WTC11 (cell line): Measurements from ENCODE around the gene BACE2. TPM values are rescaled to one million over a fixed set of nuclear protein-coding genes. Genes with fewer than 3 reads are reported as not detected.

ENCODE experiments used
- ATAC-seq: fragments of 200-7000 bp; cut with Tn5 transposase; 2 replicates; pipeline ENCODE4 v1.10.0; 2021; ENCODE audit warnings: mild to moderate bottlenecking, moderate library complexity
- CTCF ChIA-PET: fragments of 300-600 bp; sonication (Branson Sonifier 250); formaldehyde crosslinking; loops from one replicate; lab custom pipeline; 2021; ENCODE audit warnings: antibody characterized with exemption; lab: Charles Lee
- POLR2A ChIA-PET: fragments of 350-600 bp; sonication (Branson Sonifier 250); formaldehyde crosslinking; loops from one replicate; lab custom pipeline; 2021; ENCODE audit warnings: antibody characterized with exemption; lab: Charles Lee
- DNase-seq: peaks from one replicate; pipeline ENCODE4 v3.0.0; 2021; ENCODE audit warnings: low spot score
- H3K27ac Mint-ChIP-seq: 2 replicates; pipeline ENCODE4 v1.8.0; 2021; ENCODE audit warnings: mixed read lengths
- H3K27me3 Mint-ChIP-seq: 2 replicates; pipeline ENCODE4 v1.8.0; 2021; ENCODE audit warnings: low read depth, mild to moderate bottlenecking, moderate library complexity, mixed read lengths
- H3K36me3 Mint-ChIP-seq: 2 replicates; pipeline ENCODE4 v1.8.0; 2021; ENCODE audit warnings: mixed read lengths
- H3K4me1 Mint-ChIP-seq: 2 replicates; pipeline ENCODE4 v1.8.0; 2022; ENCODE audit warnings: mixed read lengths
- H3K4me3 Mint-ChIP-seq: 2 replicates; pipeline ENCODE4 v1.8.0; 2021; ENCODE audit warnings: mild to moderate bottlenecking, moderate library complexity, mixed read lengths
- H3K9me3 Mint-ChIP-seq: 2 replicates; pipeline ENCODE4 v1.8.0; 2021; ENCODE audit warnings: mixed read lengths
- AR ChIP-seq: fragments of 250-450 bp; sonication (Bioruptor Pico); IDR thresholded peaks from 2 replicates; pipeline ENCODE4 v1.9.0; 2021; ENCODE audit warnings: mild to moderate bottlenecking
- ATF6 ChIP-seq: sonication (generic); formaldehyde crosslinking; IDR thresholded peaks from 2 replicates; pipeline ENCODE4 v1.8.1; 2023; ENCODE audit warnings: mild to moderate bottlenecking, missing genetic modification reagents
- IRF1 ChIP-seq: sonication (generic); formaldehyde crosslinking; IDR thresholded peaks from 2 replicates; pipeline ENCODE4 v1.8.0; 2023; ENCODE audit warnings: missing genetic modification reagents
- NFE2L1 ChIP-seq: sonication (generic); formaldehyde crosslinking; IDR thresholded peaks from 2 replicates; pipeline ENCODE4 v1.8.1; 2023; ENCODE audit warnings: missing genetic modification reagents
- ZBTB43 ChIP-seq: sonication (generic); formaldehyde crosslinking; IDR thresholded peaks from 2 replicates; pipeline ENCODE4 v1.8.1; 2023; ENCODE audit warnings: mild to moderate bottlenecking, missing genetic modification reagents
- ZNF121 ChIP-seq: sonication (generic); formaldehyde crosslinking; IDR thresholded peaks from 2 replicates; pipeline ENCODE4 v1.8.0; 2023; ENCODE audit warnings: missing genetic modification reagents
- ZNF219 ChIP-seq: sonication (generic); formaldehyde crosslinking; IDR thresholded peaks from 2 replicates; pipeline ENCODE4 v1.8.0; 2023; ENCODE audit warnings: missing genetic modification reagents, mild to moderate bottlenecking, borderline replicate concordance
- ZNF396 ChIP-seq: fragments of 250-450 bp; sonication (Bioruptor Pico); IDR thresholded peaks from 2 replicates; pipeline ENCODE4 v1.8.0; 2021; ENCODE audit warnings: mild to moderate bottlenecking, moderate library complexity, borderline replicate concordance
- ZNF416 ChIP-seq: fragments of 250-450 bp; sonication (Bioruptor Pico); IDR thresholded peaks from 2 replicates; pipeline ENCODE4 v1.9.0; 2021; ENCODE audit warnings: mild to moderate bottlenecking, inconsistent platforms
- ZNF423 ChIP-seq: fragments of 250-450 bp; sonication (Bioruptor Pico); IDR thresholded peaks from 2 replicates; pipeline ENCODE4 v2.1.2; 2022; ENCODE audit warnings: mild to moderate bottlenecking, moderate library complexity
- ZSCAN18 ChIP-seq: fragments of 250-450 bp; sonication (Bioruptor Pico); IDR thresholded peaks from 2 replicates; pipeline ENCODE4 v2.1.2; 2022; ENCODE audit warnings: mild to moderate bottlenecking, moderate library complexity
- total RNA-seq: library from RNA; stranded (reverse); gene quantifications from 3 replicates; pipeline ENCODE4 v1.2.3, GENCODE V29; 2021

The BACE2 gene
- total RNA-seq, 1 experiment from 2014 or later = 9.8 TPM

GRCh38 chr21:41143596-41144325, 24.2 kb upstream of the BACE2 start (continued):
- no peak for TF ChIP-seq NFE2L1 (CRISPR knock-in tag)
- no peak for TF ChIP-seq AR (CRISPR knock-in tag)
- no peak for TF ChIP-seq ZNF416 (CRISPR knock-in tag)
- TF ChIP-seq ZSCAN18 (CRISPR knock-in tag) = no peak

GRCh38 chr21:41147096-41147978, 20.6 kb upstream of the BACE2 start:
- CTCF ChIA-PET = interaction anchor here (1.0 to 2.4 kb wide), 7 partner anchors 13 to 136 kb away, joined by 4 to 9 read pairs (median 7); no protein-coding TSS in a partner anchor
- H3K27me3 Mint-ChIP-seq = peaks cover 30% of the 10 kb centered on the region
- peak; percentile 50 for ATAC-seq

More at GRCh38 chr21:41147096-41147978, 20.6 kb upstream of the BACE2 start:
- Mint-ChIP-seq H3K4me3 (no peak overlapping the region), H3K9me3 (no peaks in the 10 kb centered on the region), H3K4me1 (peaks cover 19% of the 10 kb centered on the region), H3K27ac (no peak overlapping the region), H3K36me3 (no peaks in the 10 kb centered on the region)
- no peak for TF ChIP-seq ZNF396 (CRISPR knock-in tag)
- TF ChIP-seq IRF1 (CRISPR knock-in tag) = no peak
- TF ChIP-seq ZNF219 (CRISPR knock-in tag) = no peak
- TF ChIP-seq ZNF423 = peak; percentile 44; the same call in 1 of the 2 replicates
- peak; percentile 78 for TF ChIP-seq ZNF121 (CRISPR knock-in tag)
- TF ChIP-seq ATF6 (CRISPR knock-in tag) = no peak
- TF ChIP-seq ZBTB43 (CRISPR knock-in tag) = no peak
- no peak for DNase-seq
- POLR2A ChIA-PET = no interaction called here
